HUES6 (cell line): Measurements from ENCODE around the gene FERMT2.
A peak's percentile ranks its signal among the peaks of the same experiment; 100 is the strongest.

Experiments
- H3K27ac ChIP-seq: 2 replicates; pipeline ENCODE4 v1.7.0; 2013; ENCODE audit warnings: low read depth, mild to moderate bottlenecking, low read length, inconsistent platforms
- H3K27me3 ChIP-seq: 2 replicates; pipeline ENCODE4 v1.6.1; 2013; ENCODE audit warnings: low read length; ENCODE audit not compliant: control insufficient read depth, insufficient read depth
- H3K36me3 ChIP-seq: 2 replicates; pipeline ENCODE4 v1.6.1; 2013; ENCODE audit warnings: low read length; ENCODE audit not compliant: control insufficient read depth, insufficient read depth
- H3K4me1 ChIP-seq: 2 replicates; pipeline ENCODE4 v1.6.1; 2013; ENCODE audit warnings: low read length; ENCODE audit not compliant: control insufficient read depth, insufficient read depth
- H3K4me3 ChIP-seq: 2 replicates; pipeline ENCODE4 v1.5.1; 2013; ENCODE audit warnings: low read depth, low read length
- H3K9ac ChIP-seq: one replicate; pipeline ENCODE4 v1.6.1; 2013; ENCODE audit warnings: mild to moderate bottlenecking, low read length
- H3K9me3 ChIP-seq: 2 replicates; pipeline ENCODE4 v1.6.1; 2013; ENCODE audit warnings: low read depth, low read length; ENCODE audit not compliant: control insufficient read depth, insufficient read depth

The FERMT2 gene

GRCh38 chr14:52846591-52846990 lies 104.3 kb downstream of the FERMT2 start:
- Histone ChIP-seq H3K4me1 (peaks cover 13% of the 10 kb centered on the region), H3K36me3 (no peaks in the 10 kb centered on the region), H3K9me3 (no peaks in the 10 kb centered on the region), H3K27ac (no peak overlapping the region), H3K27me3 (no peaks in the 10 kb centered on the region), H3K4me3 (no peak overlapping the region), H3K9ac (no peak overlapping the region)

- H3K4me1 ChIP-seq = peaks cover 13% of the 10 kb centered on the region
- no peaks in the 10 kb centered on the region for H3K27me3 ChIP-seq
- H3K4me3 ChIP-seq = no peak overlapping the region
- H3K27ac ChIP-seq = peak overlapping the region; percentile 68; the same call in 1 of the 2 replicates
- no peaks in the 10 kb centered on the region for H3K9me3 ChIP-seq
- H3K36me3 ChIP-seq = no peaks in the 10 kb centered on the region
- no peak overlapping the region for H3K9ac ChIP-seq
Measured at GRCh38 chr14:52845081-52845480, 105.8 kb downstream of the FERMT2 start.

DNA sequence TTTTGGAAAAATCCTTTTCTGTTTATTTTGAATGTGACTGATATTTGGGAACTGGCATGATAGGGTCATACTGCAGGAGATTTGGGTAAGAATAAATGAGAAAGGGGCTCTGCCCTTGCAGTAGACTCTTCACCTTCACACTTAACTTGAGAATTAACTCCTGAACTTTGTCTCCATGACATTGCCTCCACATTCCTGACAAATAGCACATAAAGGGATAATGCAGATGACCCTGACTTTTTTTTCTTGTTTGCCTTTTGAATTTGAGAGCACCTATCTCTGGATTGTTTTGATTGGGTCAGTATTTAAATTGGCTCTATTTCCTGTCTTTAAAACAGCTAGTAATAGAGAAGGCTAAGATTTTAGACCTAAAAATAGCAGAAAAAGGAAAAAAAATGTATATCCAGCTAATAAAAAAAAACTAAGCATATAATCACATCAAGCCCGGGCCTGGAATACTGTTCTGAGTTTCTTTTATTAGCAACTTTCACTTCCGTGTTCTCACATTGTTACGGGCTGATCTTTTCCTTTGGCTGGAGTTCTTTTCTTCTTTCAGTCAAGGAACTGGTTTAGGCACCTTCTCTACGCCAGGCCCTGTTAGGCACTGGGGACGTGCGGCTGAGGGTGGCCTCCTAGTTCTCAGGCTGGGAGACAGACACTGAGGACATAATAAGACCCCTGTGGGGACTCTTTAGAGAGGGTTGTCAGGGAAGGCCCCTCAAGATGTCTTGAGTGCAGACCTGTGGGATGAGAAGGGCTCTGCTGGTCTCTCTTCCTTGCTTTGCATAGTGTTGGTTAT lies 106.4 kb downstream of the FERMT2 start:
- Histone ChIP-seq H3K27me3 (no peaks in the 10 kb centered on the region), H3K9me3 (no peaks in the 10 kb centered on the region), H3K4me1 (peaks cover 13% of the 10 kb centered on the region), H3K36me3 (no peaks in the 10 kb centered on the region), H3K9ac (no peak overlapping the region), H3K4me3 (no peak overlapping the region; the same call in 1 of the 2 replicates), H3K27ac (peak overlapping the region; percentile 68)

GRCh38 chr14:52840877-52841276 lies 110.0 kb downstream of the FERMT2 start:
- H3K9ac ChIP-seq = no peak overlapping the region
- no peaks in the 10 kb centered on the region for H3K27me3 ChIP-seq
- H3K9me3 ChIP-seq = no peaks in the 10 kb centered on the region
- H3K4me1 ChIP-seq = peaks cover 16% of the 10 kb centered on the region
- H3K36me3 ChIP-seq = no peaks in the 10 kb centered on the region
- no peak overlapping the region for H3K4me3 ChIP-seq
- no peak overlapping the region for H3K27ac ChIP-seq

DNA sequence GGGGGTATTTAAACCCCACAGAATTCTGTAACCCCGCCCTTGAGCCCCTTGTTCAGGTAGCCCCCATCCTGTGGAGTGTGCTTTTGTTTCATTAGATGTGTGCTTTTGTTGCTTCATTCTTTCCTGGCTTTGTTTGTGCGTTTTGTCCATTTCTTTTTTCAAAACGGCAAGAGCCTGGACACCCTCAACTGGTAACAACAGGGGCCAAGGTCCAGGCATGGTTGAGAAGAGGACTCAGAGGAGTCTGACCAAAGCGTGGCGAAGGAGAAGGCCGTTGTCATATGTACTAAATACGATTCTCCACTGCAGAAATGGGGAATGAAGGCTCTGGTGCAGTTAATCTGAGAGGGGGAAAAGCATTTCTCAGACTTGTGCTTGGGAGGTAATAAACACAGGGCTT lies 113.4 kb downstream of the FERMT2 start:
- Histone ChIP-seq H3K9me3 (no peaks in the 10 kb centered on the region), H3K4me3 (no peak overlapping the region), H3K9ac (no peak overlapping the region), H3K27ac (no peak overlapping the region), H3K4me1 (peaks cover 19% of the 10 kb centered on the region), H3K27me3 (no peaks in the 10 kb centered on the region), H3K36me3 (no peaks in the 10 kb centered on the region)

GRCh38 chr14:52836063-52836462 lies 114.8 kb downstream of the FERMT2 start:
- no peak overlapping the region for H3K9ac ChIP-seq

DNA sequence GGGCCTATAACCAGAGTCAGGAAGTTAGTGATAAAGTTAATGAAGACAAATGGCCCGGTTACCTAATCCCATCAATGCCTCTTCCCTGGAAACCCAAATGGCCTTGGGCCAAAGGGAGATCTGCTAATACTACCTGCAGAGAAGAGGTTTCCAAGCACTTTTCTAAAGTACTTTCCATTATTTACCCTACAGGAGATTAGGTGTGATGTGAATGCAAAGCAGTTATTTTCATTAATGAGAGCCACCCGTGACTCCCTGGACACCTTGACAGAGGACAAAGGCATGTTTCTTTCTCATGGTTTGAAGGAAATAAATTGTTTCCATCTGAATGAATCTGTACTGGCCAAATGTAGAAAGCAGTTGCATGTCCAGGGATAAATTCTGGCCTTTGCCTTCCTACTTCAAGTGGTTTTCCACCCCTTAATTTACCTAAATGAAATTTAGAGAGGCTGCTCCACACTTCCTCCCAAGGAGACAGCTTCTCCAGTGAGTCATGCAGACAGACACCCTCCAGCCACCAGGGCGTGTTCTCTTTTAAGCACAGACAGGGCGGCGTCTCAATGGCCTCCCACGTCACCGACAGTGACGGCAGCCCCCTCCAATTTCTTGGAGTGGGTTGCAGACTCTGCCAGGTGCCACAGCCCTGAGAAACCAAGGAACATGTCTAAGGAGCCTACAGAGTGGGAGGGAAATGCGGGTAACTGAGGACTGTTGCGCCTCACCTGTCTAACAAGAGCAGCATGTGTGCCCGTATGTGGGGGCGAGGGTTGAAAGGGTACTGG lies 115.5 kb downstream of the FERMT2 start:
- H3K9me3 ChIP-seq = no peaks in the 10 kb centered on the region
- H3K4me1 ChIP-seq = peaks cover 32% of the 10 kb centered on the region
- no peaks in the 10 kb centered on the region for H3K27me3 ChIP-seq
- H3K4me3 ChIP-seq = peak overlapping the region; percentile 9; the same call in 1 of the 2 replicates
- H3K36me3 ChIP-seq = no peaks in the 10 kb centered on the region
- H3K27ac ChIP-seq = peak overlapping the region; percentile 87
- peak overlapping the region; percentile 55 for H3K9ac ChIP-seq

More at GRCh38 chr14:52836063-52836462, 114.8 kb downstream of the FERMT2 start:
- H3K4me3 ChIP-seq = no peak overlapping the region
- peaks cover 32% of the 10 kb centered on the region for H3K4me1 ChIP-seq
- H3K36me3 ChIP-seq = no peaks in the 10 kb centered on the region
- no peak overlapping the region for H3K27ac ChIP-seq
- H3K9me3 ChIP-seq = no peaks in the 10 kb centered on the region
- H3K27me3 ChIP-seq = no peaks in the 10 kb centered on the region

DNA sequence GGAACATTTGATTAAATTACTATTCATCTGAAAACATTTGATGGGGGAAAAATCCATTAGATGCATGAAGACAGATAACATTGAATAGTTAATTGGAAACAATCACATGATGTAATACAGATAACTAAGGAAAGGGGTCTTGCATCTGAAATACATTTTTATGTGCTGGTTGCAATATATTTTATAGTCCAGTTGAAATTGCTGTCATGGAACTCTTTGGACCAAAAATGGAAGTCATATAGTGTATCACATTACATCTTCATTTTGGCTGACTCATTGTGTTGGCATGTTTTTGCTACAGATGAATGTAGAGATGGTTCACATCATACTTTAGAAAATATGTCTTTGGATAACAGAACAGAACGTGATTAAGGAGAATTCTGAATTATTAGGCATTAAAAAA lies 116.4 kb downstream of the FERMT2 start:
- no peaks in the 10 kb centered on the region for H3K27me3 ChIP-seq
- peaks cover 32% of the 10 kb centered on the region for H3K4me1 ChIP-seq
- H3K27ac ChIP-seq = peak overlapping the region; percentile 87; the same call in 1 of the 2 replicates
- H3K9ac ChIP-seq = no peak overlapping the region
- peak overlapping the region; percentile 13; the same call in 1 of the 2 replicates for H3K4me3 ChIP-seq
- H3K36me3 ChIP-seq = no peaks in the 10 kb centered on the region
- H3K9me3 ChIP-seq = no peaks in the 10 kb centered on the region

GRCh38 chr14:52833891-52834290 lies 117.0 kb downstream of the FERMT2 start:
- H3K27ac ChIP-seq = no peak overlapping the region
- H3K36me3 ChIP-seq = no peaks in the 10 kb centered on the region
- H3K27me3 ChIP-seq = no peaks in the 10 kb centered on the region
- no peak overlapping the region for H3K9ac ChIP-seq
- no peaks in the 10 kb centered on the region for H3K9me3 ChIP-seq
- peaks cover 32% of the 10 kb centered on the region for H3K4me1 ChIP-seq
- no peak overlapping the region for H3K4me3 ChIP-seq

- Histone ChIP-seq H3K4me1 (peaks cover 29% of the 10 kb centered on the region), H3K9ac (no peak overlapping the region), H3K36me3 (no peaks in the 10 kb centered on the region), H3K4me3 (no peak overlapping the region), H3K9me3 (no peaks in the 10 kb centered on the region), H3K27me3 (no peaks in the 10 kb centered on the region), H3K27ac (no peak overlapping the region)
Measured at GRCh38 chr14:52829527-52830185, 121.2 kb downstream of the FERMT2 start.
